Measurements from ENCODE around the gene AFAP1.

Gene AFAP1

DNA sequence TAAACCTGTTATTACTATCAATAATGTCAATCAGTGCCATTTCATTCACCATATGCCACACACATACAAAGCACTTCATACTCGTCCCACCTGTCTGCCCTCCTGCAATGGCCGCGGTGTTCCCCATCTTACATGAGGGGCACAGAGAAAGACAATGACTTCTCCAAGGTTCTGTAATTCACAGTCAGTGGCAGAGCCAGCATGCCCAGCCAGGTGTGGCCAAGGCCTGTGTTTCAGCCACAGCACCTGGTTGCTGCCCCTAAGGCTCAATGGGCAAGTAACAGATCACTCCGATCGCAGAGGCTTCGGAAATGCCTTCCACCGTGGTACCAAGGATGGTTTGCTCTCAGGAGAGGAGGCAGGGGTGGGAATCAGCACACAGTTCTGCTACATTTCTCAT is 10.9 kb downstream of the AFAP1 start:
- TF ChIP-seq, protein P1, sequence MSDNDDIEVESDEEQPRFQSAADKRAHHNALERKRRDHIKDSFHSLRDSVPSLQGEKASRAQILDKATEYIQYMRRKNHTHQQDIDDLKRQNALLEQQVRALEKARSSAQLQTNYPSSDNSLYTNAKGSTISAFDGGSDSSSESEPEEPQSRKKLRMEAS (IDR thresholded peaks at IDR 0.05): no peak
- no peak for TF ChIP-seq TEAD4 (IDR thresholded peaks at IDR 0.05)
- TF ChIP-seq EP300 (IDR thresholded peaks at IDR 0.05; ENCODE audit: borderline replicate concordance): no peak
- no peak for TF ChIP-seq ZBTB7A (IDR thresholded peaks at IDR 0.05; ENCODE audit: low read depth)
- no peak for TF ChIP-seq FOXM1 (IDR thresholded peaks at IDR 0.05; ENCODE audit: borderline replicate concordance, low read depth)
- TF ChIP-seq, protein P2, sequence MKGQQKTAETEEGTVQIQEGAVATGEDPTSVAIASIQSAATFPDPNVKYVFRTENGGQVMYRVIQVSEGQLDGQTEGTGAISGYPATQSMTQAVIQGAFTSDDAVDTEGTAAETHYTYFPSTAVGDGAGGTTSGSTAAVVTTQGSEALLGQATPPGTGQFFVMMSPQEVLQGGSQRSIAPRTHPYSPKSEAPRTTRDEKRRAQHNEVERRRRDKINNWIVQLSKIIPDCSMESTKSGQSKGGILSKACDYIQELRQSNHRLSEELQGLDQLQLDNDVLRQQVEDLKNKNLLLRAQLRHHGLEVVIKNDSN (IDR thresholded peaks at IDR 0.05): no peak
- no peak for TF ChIP-seq TCF12 (IDR thresholded peaks at IDR 0.05; ENCODE audit: low read depth)
- no peak for TF ChIP-seq CEBPB (IDR thresholded peaks at IDR 0.05)
- TF ChIP-seq, protein P3, sequence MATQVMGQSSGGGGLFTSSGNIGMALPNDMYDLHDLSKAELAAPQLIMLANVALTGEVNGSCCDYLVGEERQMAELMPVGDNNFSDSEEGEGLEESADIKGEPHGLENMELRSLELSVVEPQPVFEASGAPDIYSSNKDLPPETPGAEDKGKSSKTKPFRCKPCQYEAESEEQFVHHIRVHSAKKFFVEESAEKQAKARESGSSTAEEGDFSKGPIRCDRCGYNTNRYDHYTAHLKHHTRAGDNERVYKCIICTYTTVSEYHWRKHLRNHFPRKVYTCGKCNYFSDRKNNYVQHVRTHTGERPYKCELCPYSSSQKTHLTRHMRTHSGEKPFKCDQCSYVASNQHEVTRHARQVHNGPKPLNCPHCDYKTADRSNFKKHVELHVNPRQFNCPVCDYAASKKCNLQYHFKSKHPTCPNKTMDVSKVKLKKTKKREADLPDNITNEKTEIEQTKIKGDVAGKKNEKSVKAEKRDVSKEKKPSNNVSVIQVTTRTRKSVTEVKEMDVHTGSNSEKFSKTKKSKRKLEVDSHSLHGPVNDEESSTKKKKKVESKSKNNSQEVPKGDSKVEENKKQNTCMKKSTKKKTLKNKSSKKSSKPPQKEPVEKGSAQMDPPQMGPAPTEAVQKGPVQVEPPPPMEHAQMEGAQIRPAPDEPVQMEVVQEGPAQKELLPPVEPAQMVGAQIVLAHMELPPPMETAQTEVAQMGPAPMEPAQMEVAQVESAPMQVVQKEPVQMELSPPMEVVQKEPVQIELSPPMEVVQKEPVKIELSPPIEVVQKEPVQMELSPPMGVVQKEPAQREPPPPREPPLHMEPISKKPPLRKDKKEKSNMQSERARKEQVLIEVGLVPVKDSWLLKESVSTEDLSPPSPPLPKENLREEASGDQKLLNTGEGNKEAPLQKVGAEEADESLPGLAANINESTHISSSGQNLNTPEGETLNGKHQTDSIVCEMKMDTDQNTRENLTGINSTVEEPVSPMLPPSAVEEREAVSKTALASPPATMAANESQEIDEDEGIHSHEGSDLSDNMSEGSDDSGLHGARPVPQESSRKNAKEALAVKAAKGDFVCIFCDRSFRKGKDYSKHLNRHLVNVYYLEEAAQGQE (IDR thresholded peaks at IDR 0.05; ENCODE audit: low read depth): no peak
- TF ChIP-seq YY1 (IDR thresholded peaks at IDR 0.05; ENCODE audit: low read depth): no peak
- no peak for TF ChIP-seq TAF1 (IDR thresholded peaks at IDR 0.05; ENCODE audit: low read depth)
- TF ChIP-seq RAD21 (IDR thresholded peaks at IDR 0.05; ENCODE audit: low read depth): no peak
- TF ChIP-seq CREB1 (IDR thresholded peaks at IDR 0.05; ENCODE audit: low read depth): no peak
- TF ChIP-seq NFIC (IDR thresholded peaks at IDR 0.05): no peak
- no peak for TF ChIP-seq EGR1 (IDR thresholded peaks at IDR 0.05)

DNA sequence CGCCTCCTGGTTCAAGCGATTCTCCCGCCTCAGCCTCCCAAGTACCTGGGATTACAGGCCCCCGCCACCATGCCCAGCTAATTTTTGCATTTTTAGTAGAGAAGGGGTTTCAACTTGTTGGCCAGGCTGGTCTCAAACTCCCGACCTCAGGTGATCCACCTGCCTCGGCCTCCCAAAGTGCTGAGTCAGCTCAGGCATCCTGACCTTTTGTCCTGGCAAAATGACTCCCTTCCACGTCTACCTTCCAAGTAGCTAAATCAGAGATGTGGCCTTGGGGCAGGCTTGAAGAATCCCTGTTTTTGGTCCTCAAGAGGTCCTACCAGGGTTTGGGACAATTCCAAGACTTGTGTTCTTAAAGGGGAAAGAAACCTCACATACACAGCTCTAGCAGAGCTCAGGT is 12.8 kb downstream of the AFAP1 start:
- TF ChIP-seq TAF1 (IDR thresholded peaks at IDR 0.05; ENCODE audit: low read depth) (no peak), EGR1 (IDR thresholded peaks at IDR 0.05) (no peak), ZBTB7A (IDR thresholded peaks at IDR 0.05; ENCODE audit: low read depth) (no peak), NFIC (IDR thresholded peaks at IDR 0.05) (no peak), EP300 (IDR thresholded peaks at IDR 0.05; ENCODE audit: borderline replicate concordance) (no peak), CREB1 (IDR thresholded peaks at IDR 0.05; ENCODE audit: low read depth) (no peak), FOXM1 (IDR thresholded peaks at IDR 0.05; ENCODE audit: borderline replicate concordance, low read depth) (no peak), TCF12 (IDR thresholded peaks at IDR 0.05; ENCODE audit: low read depth) (no peak), RAD21 (IDR thresholded peaks at IDR 0.05; ENCODE audit: low read depth) (no peak), YY1 (IDR thresholded peaks at IDR 0.05; ENCODE audit: low read depth) (no peak), CEBPB (IDR thresholded peaks at IDR 0.05) (no peak), TEAD4 (IDR thresholded peaks at IDR 0.05) (no peak)
- TF ChIP-seq, protein P2 (IDR thresholded peaks at IDR 0.05): no peak
- TF ChIP-seq, protein P1 (IDR thresholded peaks at IDR 0.05): no peak
- TF ChIP-seq, protein P3 (IDR thresholded peaks at IDR 0.05; ENCODE audit: low read depth): no peak

DNA sequence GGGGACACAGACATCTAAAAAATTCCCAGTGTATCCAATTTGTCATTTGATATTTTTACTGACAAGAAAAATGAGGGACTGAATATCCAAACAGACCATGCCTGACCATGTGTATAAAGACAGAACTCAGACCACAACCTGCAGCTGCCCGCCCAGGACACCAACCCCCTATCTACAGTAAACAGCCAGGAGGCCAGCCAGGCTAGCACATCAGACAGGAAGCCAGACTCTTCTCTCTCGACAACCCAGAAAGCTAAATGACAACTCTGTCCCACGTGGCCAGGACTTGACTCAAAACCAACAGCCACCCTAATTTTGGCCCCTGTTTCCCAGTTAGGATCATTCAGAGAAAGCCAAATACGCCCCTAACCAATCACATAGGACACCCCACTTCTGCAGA is 15.1 kb downstream of the AFAP1 start:
- TF ChIP-seq YY1 (IDR thresholded peaks at IDR 0.05; ENCODE audit: low read depth) (no peak), FOXM1 (IDR thresholded peaks at IDR 0.05; ENCODE audit: borderline replicate concordance, low read depth) (no peak), TCF12 (IDR thresholded peaks at IDR 0.05; ENCODE audit: low read depth) (no peak), ZBTB7A (IDR thresholded peaks at IDR 0.05; ENCODE audit: low read depth) (no peak)
- TF ChIP-seq, protein P3 (IDR thresholded peaks at IDR 0.05; ENCODE audit: low read depth): no peak
- TF ChIP-seq, protein P2 (IDR thresholded peaks at IDR 0.05): no peak
- TF ChIP-seq, protein P1 (IDR thresholded peaks at IDR 0.05): no peak

DNA sequence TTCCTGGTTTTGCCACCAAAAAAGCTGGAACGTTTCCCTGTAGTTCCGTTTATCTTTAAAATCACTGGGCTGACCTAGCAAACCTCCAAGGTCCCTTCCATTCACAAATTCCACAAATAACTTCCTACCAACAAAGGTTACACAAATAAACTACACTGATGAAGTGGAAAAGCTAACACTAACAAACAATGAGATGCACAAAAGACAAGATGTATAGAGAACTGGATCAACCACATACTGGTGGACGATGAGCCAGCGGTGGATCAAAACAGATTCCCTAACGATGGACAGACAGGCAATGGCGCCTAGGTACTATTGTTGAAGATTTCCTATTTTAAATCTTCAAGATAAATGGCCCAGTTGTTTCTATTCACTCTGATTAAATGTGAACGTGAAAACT is 15.5 kb downstream of the AFAP1 start:
- TF ChIP-seq EP300 (IDR thresholded peaks at IDR 0.05; ENCODE audit: borderline replicate concordance): no peak
- no peak for TF ChIP-seq RAD21 (IDR thresholded peaks at IDR 0.05; ENCODE audit: low read depth)
- TF ChIP-seq, protein P2 (IDR thresholded peaks at IDR 0.05): no peak
- no peak for TF ChIP-seq ZBTB7A (IDR thresholded peaks at IDR 0.05; ENCODE audit: low read depth)
- TF ChIP-seq CEBPB (IDR thresholded peaks at IDR 0.05): no peak
- TF ChIP-seq TEAD4 (IDR thresholded peaks at IDR 0.05): no peak
- TF ChIP-seq EGR1 (IDR thresholded peaks at IDR 0.05): no peak
- TF ChIP-seq CREB1 (IDR thresholded peaks at IDR 0.05; ENCODE audit: low read depth): no peak
- no peak for TF ChIP-seq NFIC (IDR thresholded peaks at IDR 0.05)
